Bone marrow (tissue), 2 donors: Measurements from ENCODE around the gene DTX4.

Experiments used
- DNase-seq, 2 donors: peaks; one replicate each; lab custom pipeline; 2025; lab: John Stamatoyannopoulos, UW

Gene DTX4

GRCh38 chr11:59221441-59221840 lies 49.5 kb downstream of the DTX4 start:
- no peak for DNase-seq

- DNase-seq, result peak in 1 of 2 donors; percentile 5
Observed at GRCh38 chr11:59222464-59223060, 50.6 kb downstream of the DTX4 start.

GRCh38 chr11:59223177-59223576 lies 51.2 kb downstream of the DTX4 start:
- no peak for DNase-seq

DNA sequence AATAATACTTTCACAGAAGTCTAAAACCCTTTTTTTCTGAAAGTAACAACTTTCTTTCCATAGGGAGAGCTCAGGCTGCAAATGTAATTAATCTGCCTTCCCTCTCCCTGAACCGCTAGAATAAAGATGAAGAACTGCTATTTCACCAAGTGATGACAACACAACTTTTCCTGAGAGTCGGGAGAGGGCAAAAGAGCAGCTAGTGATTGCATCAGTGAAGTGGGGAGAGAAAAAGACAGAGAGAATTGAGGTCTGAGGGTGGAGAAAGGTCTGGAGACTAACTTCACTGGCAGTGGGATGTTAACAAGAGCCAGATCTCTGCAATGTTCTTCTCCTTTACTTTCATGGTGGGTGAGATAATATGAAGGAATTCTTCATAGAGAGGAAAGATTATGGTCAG lies 51.7 kb downstream of the DTX4 start:
- no peak for DNase-seq

GRCh38 chr11:59224351-59224928 lies 52.5 kb downstream of the DTX4 start:
- no peak for DNase-seq

GRCh38 chr11:59225017-59225416 lies 53.1 kb downstream of the DTX4 start:
- DNase-seq, result no peak

- no peak for DNase-seq
Observed at GRCh38 chr11:59226396-59226795, 54.5 kb downstream of the DTX4 start.

DNA sequence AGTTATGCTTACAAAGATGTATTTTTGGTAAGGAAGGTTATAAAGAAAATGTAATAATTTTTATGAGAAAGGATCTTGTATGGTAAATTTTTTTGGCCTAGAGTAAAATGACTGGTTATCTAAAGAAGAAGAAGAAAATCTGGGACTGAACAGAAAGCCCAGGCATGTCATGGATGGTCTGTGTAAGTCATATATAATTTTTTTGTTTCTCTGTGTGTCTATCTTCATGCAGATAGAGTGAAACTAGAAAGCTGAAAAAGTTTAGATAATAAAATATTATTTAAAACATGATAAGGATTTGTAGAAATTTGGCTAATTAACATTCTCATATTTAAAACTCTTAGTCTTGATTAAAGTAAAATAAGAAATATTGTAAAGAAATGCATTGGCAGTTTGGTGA lies 68.4 kb downstream of the DTX4 start:
- no peak for DNase-seq

DNA sequence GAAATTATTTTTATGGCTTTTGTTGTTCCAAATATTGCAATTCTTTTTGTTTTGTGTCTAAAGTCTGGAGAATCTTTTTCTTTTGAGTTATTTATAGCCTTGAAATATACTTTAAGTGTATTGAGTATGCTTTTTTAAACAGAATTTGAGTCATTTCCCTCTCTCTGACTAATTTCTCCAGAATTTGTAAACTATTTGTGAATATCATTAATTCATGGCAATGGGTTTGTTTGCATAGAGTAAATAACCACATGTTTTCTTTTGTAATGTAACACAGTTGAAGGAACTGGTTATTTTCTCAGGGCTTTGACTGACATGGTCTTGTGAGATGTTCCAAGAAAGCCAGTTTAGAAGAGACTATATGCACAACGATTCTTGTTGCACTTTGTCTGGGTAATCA lies 71.7 kb downstream of the DTX4 start:
- DNase-seq, result no peak

GRCh38 chr11:59247531-59248227 lies 75.7 kb downstream of the DTX4 start:
- no peak for DNase-seq

DNA sequence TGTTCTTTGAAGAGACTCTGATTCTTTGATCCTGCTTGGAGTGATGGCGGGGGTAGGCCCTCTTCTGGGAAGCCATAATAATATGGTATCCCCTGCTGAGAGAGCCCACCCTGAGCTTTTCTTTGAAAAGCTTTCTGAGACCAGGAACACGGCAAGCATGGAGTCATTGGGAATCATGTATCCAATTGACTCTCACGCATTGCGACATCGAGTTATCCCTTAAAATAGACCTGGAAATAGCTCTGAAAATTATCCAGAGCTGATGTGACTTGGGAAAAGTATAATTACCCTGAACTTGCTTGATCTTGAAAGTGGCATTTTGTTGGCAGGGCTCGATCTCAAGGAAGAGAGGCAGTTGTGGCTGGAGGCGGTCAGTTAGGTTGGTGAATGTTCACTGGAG lies 77.6 kb downstream of the DTX4 start:
- no peak for DNase-seq

DNA sequence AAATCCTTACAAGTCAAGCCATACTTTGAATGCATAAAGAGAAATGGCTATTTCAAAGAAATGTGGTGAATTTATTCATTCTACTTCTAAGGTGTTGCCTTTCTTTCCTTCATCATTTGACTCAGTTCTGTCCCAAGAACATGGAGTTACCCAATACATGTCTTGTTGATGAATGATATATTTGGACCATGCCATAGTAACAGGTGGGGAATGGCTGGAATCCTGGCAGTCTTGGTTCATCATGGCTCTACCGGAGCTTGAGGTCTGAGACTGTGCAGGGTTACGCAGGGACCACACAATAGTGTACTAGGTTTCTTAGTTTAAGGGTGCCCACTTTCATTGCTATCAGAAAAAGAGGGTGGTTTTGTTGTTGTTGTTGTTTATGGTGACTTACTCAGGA lies 81.1 kb downstream of the DTX4 start:
- DNase-seq, result no peak

DNA sequence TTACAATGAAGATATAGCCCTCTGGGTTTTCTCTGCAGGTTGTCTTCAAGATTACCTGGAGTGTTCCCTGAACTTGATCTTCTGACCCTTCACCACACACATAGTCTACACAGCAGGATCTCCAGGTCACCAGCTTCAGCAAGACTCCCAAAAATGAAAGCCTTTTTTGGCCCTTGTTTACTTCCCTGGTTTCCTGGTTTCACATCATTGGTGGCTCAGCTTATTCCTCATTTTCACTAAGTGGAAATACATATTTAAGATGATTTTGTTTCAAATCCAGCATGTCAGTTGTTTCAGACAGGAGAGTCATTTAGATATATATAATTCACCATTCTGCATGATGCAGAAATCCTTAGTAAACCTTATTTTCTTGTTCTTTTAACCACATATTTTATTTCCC lies 82.4 kb downstream of the DTX4 start:
- DNase-seq, result no peak

GRCh38 chr11:59255281-59255680 lies 83.3 kb downstream of the DTX4 start:
- no peak for DNase-seq
